Prostate gland (tissue), 2 donors: ENCODE data around the gene STAM2. TPM values are rescaled to one million over a fixed set of nuclear protein-coding genes. Genes with fewer than 3 reads are reported as not detected.

Experiments
- DNase-seq: peaks from one replicate; pipeline ENCODE4 v3.0.0-alpha.2; 2019; ENCODE audit warnings: low spot score
- H3K27ac ChIP-seq, 2 donors: fragments of 200-600 bp; sonication (generic); 2 replicates each; pipeline ENCODE4 v1.5.1; 2017 to 2019
- H3K27me3 ChIP-seq: fragments of 200-600 bp; sonication (generic); replicated peaks from 2 replicates; pipeline ENCODE4 v1.5.1; 2019; ENCODE audit not compliant: insufficient read depth
- H3K36me3 ChIP-seq, 2 donors: fragments of 200-600 bp; sonication (generic); 1 replicate in 1 of 2; 2 replicates in 1 of 2; pipeline versions ENCODE4 v1.5.1 to v1.8.1; 2017 to 2019
- H3K4me1 ChIP-seq: fragments of 200-600 bp; sonication (generic); replicated peaks from 2 replicates; pipeline ENCODE4 v1.5.1; 2019
- H3K4me3 ChIP-seq, 2 donors: fragments of 200-600 bp; sonication (generic); 2 replicates each; pipeline ENCODE4 v1.5.1; 2017 to 2019
- H3K9me3 ChIP-seq: fragments of 200-600 bp; sonication (generic); 2 replicates; pipeline ENCODE4 v1.5.1; 2017
- POLR2A ChIP-seq: fragments of 450-650 bp; IDR thresholded peaks from one replicate; pipeline ENCODE4 v1.6.1; 2016; ENCODE audit warnings: antibody characterized with exemption, mild to moderate bottlenecking
- POLR2AphosphoS5 ChIP-seq: sonication (generic); formaldehyde crosslinking; IDR thresholded peaks from one replicate; pipeline ENCODE4 v1.6.1; 2017; ENCODE audit warnings: antibody characterized with exemption
- WGBS: methylation state at CpG from one replicate; pipeline ENCODE4 v1.1.5; 2018; 5-methylcytosine and 5-hydroxymethylcytosine counted together
- intact Hi-C: fragments of 100-400 bp; cut with DNase I; formaldehyde crosslinking; loops from one replicate; pipeline ENCODE4 v1.14.2; 2022
- total RNA-seq, 2 donors: library from RNA; depleted of rRNA; stranded (reverse); fragments of >200 nt; gene quantifications; one replicate each; pipeline ENCODE4 v1.1.0, GENCODE V29; 2016
- TF ChIP-seq, protein P1 (sequence below), 4 experiments: fragments of 200-600 bp in 2 of 4; fragments of 450-650 bp in 2 of 4; sonication (generic) in 2 of 4; IDR thresholded peaks; 1 replicate in 3 of 4; 2 replicates in 1 of 4; pipeline ENCODE4 v1.5.1; 2016 to 2019; ENCODE audit warnings: antibody characterized with exemption in 4 of 4, mild to moderate bottlenecking in 2 of 4, moderate library complexity in 2 of 4

The STAM2 gene
- 10 to 100 TPM; 28.7 to 39.3 TPM for total RNA-seq

DNA sequence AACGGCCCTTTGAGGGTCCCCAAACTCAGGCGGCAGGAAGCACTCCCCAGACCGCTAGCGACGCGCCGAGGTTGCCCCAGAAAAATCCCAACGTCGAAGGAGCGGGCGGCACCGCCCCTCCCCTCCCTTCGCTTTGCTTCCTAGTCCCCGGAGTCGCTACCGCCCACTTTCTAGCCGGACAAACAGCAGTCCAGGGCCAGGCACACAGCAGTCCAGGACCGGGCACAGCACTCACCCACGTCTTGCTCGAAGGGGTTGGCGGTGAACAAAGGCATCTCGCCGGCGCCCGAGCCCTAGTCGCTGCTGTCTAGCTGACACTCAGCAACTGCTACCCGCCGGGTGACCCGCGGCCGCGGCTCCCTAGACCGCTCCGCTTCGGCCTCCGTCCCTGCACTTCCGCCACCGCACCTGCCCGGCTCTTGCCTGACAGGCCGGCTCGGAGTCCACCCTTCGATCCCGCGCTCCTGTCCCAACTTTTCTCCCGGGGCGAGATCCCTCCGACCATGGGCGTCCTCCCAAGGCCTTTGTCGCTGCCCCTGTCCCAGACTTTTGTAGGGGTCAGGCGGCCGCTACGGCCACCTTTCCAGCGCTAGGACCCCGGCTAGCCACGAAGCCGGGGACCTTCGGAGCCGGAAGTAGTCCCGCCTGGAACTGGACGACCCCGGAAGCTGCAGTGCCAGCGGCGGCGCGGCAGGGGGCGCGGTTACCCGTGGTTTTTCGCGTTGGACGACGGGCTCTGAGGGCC, at the start of gene STAM2:
STAM2 (minus strand) TSS at position 396 of the 745 bp plus-strand sequence; CDS start at position 275, 121 bp downstream.
- Histone ChIP-seq H3K27ac (peak within 1 kb of the TSS; percentile 97), H3K36me3 (no peaks in the 10 kb centered on the region), H3K27me3 (no peaks in the 10 kb centered on the region), H3K4me3 (peak within 1 kb of the TSS; percentile 67 to 75), H3K4me1 (no peaks in the 10 kb centered on the region), H3K9me3 (no peaks in the 10 kb centered on the region)
- TF ChIP-seq POLR2AphosphoS5: peak; percentile 68
- peak; percentile 82 for TF ChIP-seq POLR2A
- TF ChIP-seq, protein P1, sequence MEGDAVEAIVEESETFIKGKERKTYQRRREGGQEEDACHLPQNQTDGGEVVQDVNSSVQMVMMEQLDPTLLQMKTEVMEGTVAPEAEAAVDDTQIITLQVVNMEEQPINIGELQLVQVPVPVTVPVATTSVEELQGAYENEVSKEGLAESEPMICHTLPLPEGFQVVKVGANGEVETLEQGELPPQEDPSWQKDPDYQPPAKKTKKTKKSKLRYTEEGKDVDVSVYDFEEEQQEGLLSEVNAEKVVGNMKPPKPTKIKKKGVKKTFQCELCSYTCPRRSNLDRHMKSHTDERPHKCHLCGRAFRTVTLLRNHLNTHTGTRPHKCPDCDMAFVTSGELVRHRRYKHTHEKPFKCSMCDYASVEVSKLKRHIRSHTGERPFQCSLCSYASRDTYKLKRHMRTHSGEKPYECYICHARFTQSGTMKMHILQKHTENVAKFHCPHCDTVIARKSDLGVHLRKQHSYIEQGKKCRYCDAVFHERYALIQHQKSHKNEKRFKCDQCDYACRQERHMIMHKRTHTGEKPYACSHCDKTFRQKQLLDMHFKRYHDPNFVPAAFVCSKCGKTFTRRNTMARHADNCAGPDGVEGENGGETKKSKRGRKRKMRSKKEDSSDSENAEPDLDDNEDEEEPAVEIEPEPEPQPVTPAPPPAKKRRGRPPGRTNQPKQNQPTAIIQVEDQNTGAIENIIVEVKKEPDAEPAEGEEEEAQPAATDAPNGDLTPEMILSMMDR (IDR thresholded peaks at IDR 0.05): peak; percentile 93 to 98 (median 96)
- DNase-seq: peak; percentile 92
- WGBS: under 1% methylated on average over 72 of the region's 72 CpGs
- intact Hi-C loops: loop anchor here (5.0 to 10.0 kb wide), 3 partner anchors 138 to 539 kb away; partner anchors contain the start of genes ARL6IP6, FMNL2 and PRPF40A

DNA sequence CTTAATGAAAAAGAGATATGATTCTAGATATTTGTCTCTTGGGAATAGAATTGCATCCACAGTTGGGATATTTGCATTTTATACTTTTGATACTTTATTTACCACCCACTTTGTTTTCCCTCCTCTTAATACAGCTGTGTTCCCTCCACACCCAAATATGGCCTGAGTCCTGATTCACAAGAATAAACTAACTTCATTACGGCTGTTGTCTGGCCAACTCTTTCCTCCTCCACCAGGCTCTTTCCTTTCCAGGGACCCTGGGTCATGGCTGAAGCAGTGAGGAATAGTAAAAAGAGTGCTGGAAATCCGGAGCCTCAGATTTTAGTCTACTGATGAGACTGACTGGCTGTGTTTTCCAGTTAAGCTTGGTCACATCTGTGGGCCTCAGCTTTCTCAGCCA, 48.4 kb upstream of the STAM2 start:
- intact Hi-C loops: no loop called here
- 36% methylated on average over 2 of the region's 2 CpGs for WGBS

DNA sequence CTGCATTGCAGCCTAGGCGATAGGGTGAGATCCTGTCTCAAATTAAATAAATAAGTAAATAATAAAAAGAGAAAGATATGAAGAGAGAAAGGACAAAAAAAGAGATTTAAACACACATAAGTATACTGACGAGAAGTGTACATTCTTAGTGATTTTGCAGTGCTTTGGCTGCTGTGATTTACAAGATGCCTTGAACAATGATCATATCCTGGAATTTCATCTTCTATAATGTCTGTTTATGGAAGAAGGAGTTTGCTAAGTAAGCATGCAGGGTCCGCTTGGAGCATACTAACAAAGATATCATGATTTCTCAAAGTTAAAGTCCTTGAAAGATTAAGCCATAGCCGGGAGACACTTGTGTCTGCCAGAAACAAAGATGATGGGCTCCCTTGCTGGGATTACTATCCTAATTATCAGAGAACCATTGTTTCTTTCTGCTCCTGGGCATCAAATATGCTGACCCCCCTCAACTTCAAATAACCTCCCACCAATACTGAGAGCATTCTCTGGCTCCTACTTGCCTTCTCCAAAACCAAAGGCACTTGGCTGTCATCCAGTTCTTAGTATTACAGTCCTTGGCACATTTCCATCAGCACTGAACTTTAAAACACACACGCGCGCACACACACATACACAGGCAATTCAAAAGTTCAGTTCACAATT, 47.5 kb upstream of the STAM2 start:
- WGBS: 13% methylated on average over 7 of the region's 7 CpGs
- H3K4me1 ChIP-seq: no peaks in the 10 kb centered on the region
- no peaks in the 10 kb centered on the region for H3K27me3 ChIP-seq
- intact Hi-C loops: no loop called here
- H3K4me3 ChIP-seq: no peak overlapping the region
- TF ChIP-seq, protein P1 (IDR thresholded peaks at IDR 0.05): no peak
- TF ChIP-seq POLR2AphosphoS5: peak; percentile 48
- DNase-seq: peak; percentile 59
- H3K9me3 ChIP-seq: no peaks in the 10 kb centered on the region
- no peaks in the 10 kb centered on the region for H3K36me3 ChIP-seq
- no peak overlapping the region for H3K27ac ChIP-seq

More for the DNA sequence above, 48.4 kb upstream of the STAM2 start:
- Histone ChIP-seq H3K4me1 (no peaks in the 10 kb centered on the region), H3K9me3 (no peaks in the 10 kb centered on the region), H3K27ac (no peak overlapping the region), H3K4me3 (no peak overlapping the region), H3K27me3 (no peaks in the 10 kb centered on the region), H3K36me3 (no peaks in the 10 kb centered on the region)
- TF ChIP-seq, protein P1 (IDR thresholded peaks at IDR 0.05): no peak
- TF ChIP-seq POLR2A (no peak), POLR2AphosphoS5 (no peak)
- DNase-seq: no peak

DNA sequence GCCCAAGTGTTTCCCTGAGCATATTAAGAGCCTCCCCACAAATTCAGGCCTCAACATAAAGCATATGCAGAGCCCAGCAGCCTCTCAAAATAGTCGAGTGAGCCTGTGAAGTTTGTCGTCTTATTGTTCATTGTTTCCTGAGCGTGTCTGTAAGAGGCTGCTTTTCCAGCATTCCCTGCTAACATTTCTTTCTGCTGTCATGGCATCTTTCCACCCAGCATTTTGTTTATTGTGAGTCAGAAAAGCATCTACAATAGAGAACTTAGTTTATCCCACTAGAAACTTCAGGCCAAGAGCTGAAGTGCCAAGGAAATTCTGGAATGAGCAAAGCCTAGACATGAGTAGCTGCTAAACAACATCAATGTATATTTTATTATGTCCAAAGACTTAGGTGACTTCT, 46.3 kb upstream of the STAM2 start:
- H3K4me3 ChIP-seq: no peak overlapping the region
- intact Hi-C loops: no loop called here
- H3K9me3 ChIP-seq: no peaks in the 10 kb centered on the region
- TF ChIP-seq, protein P1 (IDR thresholded peaks at IDR 0.05): no peak
- TF ChIP-seq POLR2AphosphoS5 (no peak), POLR2A (no peak)
- no peaks in the 10 kb centered on the region for H3K27me3 ChIP-seq
- no peak overlapping the region for H3K27ac ChIP-seq
- no peak for DNase-seq
- no peaks in the 10 kb centered on the region for H3K36me3 ChIP-seq
- H3K4me1 ChIP-seq: no peaks in the 10 kb centered on the region
- 37% methylated on average over 3 of the region's 3 CpGs for WGBS
